Smooth muscle cell of the umbilical artery (primary cell): ENCODE measurements around the gene C11orf58. TPM values are rescaled to one million over a fixed set of nuclear protein-coding genes. Genes with fewer than 3 reads are reported as not detected.

Experiments
- total RNA-seq: library from RNA; depleted of rRNA; stranded (reverse); fragments of >200 nt; gene quantifications from 2 replicates; pipeline ENCODE4 v1.2.3, GENCODE V29; 2014

C11orf58 gene
- total RNA-seq, result 175 and 187 TPM in 2 replicates

DNA sequence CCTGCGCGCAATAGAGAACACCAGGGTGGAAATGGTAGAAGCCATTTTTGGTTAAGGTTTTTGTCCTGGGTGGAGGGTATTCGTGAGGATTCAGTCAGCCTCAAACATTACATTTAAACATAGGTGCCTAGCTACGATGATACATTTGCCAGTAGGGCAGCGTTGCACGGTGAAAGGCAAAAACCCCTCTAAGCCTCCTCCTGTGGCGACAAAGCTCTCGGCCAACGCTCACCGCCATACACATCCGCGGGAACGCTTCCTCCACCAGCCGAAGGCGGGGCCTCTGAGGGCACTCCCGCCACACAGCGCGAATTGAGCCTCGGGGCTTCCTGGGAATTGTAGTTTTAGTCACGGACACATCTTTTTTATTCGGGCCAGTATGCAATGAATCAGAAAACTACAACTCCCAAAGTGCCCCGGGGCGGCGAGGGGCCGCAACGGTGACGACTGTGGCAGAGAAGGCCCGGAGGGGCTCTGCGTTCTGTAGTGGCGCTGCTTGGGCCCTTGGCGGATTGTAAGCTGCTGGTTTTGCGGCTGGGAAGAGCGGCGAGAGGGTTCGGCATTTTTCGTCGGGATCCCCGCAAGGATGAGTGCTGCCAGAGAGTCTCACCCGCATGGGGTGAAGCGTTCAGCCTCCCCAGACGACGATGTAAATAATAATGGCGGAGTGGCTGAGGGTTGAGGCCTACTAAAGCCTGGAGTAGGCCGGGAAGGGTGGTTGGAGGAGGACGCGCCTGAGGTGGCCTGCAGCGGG, at the start of gene C11orf58:
TSS of gene C11orf58 (plus strand) at position 455 of the 754 bp plus-strand sequence. CDS start at position 587, 132 bp downstream.

